Endometrium (tissue), 2 donors: ENCODE results near the gene MAN1A1.

Experiments
- FAIRE-seq: peaks from 2 replicates; lab custom pipeline; 2012; peaks lifted over from hg19 to GRCh38; lab: Jason Lieb, UNC
- donor health status: control.
- donor health status: control.

The MAN1A1 gene

GRCh38 chr6:119269266-119270103, 80.1 kb downstream of the MAN1A1 start:
- FAIRE-seq, result no peak

DNA sequence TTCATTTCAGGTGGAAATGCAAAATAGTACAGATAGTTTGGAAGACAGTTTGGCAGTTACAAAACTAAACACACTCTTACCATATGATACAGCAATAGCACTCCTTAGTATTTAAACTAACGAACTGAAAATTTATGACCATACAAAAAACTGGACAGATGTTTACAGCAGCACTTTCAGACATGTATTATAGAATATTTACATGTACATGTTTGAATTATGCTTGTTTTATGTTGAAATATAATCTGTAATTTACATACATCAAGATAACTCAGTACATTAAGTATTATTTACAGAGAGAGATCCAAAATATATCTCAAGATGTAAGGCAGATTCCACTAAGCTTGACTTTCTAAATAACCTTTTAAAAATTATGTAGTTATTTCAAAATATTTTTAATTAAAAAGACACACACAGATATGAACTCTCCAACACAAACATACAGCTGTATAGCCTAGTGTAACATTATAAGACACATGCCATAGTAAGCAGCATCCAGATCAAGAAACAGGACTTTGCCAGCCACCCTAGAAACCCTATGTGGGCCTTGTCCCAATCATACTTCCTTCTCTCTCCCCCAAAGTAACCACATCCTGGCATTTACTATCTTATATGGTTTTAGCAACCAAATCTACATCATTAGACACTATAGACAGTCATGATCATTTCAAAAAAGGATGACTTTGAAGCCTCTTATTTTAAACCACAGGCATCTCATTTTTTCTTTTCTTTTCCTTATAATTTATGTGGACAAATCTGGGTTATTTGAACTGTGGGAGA, 82.2 kb downstream of the MAN1A1 start:
- no peak for FAIRE-seq

- no peak for FAIRE-seq
Measured at GRCh38 chr6:119264854-119265397, 84.6 kb downstream of the MAN1A1 start.

DNA sequence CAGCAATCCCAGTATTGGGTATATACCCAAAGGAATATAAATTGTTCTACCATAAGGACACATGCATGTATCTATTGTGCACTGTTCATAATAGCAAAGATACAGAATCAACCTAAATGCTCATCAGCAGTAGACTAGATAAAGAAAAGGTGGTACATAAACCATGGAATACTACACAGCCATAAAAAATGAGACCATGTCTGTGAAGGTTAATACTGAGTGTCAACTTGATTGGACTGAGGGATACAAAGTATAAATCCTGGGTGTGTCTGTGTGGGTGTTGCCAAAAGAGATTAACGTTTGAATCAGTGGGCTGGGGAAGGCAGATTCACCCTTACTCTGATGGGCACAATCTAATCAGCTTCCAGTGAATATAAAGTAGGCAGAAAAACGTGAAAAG, 86.9 kb downstream of the MAN1A1 start:
- no peak for FAIRE-seq

DNA sequence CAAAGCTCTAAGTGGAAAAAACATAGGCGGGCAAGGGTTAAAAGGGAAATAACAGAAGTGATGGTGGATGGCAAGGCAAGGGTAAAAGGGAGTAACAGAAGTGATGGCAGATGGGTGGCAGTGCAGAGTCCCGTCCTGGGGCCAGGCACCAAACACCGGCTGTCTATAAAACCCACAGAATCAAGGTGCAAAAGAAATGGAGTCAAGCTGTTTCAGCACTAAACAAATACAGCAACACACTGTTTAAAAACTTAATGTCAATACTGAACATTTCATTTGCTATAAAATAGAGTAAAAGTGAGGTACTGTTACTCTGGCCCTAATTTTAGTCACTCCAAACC, 87.6 kb downstream of the MAN1A1 start:
- FAIRE-seq, result no peak

DNA sequence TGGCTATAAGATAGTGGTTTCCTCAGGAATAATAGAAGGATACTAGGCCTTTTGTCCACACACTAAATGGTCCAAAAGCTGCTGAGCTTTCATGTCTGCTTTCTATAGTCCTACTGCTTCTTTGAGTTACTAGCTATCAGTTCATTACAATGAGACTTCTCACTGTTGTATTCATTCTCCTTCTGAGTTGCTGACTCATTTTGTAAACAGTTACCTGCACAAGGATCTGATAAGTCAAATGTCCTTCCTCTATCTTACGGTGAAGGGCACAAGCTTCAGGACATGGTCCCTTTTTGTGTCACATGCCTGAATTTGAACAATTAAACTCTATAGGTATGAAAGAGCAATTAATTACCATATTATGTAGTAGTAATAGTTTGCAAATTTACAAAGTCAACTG, 90.5 kb downstream of the MAN1A1 start:
- no peak for FAIRE-seq

DNA sequence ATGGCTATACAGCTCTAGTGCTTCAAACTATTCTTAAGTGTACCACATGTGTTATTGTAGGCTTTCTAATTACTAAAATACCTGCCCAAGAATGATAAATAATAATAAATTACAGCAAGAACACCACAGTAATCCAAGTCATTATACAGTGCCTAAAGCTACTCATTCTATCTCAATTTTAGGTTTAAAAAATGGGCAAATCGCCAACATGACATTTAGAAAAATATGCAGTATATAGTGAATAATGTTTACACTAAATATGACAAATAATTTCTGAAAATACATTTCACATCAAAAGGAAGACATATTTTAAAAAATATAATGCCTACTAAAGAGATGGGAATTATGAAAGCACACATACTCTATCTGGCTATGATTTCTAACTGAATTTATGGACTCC, 91.8 kb downstream of the MAN1A1 start:
- FAIRE-seq, result no peak

DNA sequence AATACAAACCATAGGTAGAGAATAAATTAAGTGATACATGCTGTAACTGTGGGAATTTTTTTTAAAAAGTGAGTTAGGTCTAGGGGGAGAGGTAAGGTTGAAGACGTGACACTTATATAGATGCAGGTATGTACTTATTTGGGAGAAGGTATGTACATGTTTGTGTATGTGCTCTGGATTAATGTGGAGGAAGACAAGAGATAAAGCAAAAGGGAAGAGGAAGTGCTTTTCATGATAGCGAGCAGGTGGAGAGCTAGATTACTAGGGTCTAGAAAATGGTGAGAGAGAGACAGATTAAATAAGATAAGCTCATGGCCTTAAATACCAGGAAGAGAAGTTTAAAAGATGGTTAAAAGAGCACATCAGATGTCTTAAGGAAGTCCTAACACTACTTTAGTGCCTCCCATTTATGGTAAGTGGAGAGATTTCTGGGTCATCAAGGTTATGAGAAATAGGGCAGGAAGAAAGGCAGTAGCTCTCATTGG, 92.5 kb downstream of the MAN1A1 start:
- FAIRE-seq, result no peak

GRCh38 chr6:119256392-119256791, 93.2 kb downstream of the MAN1A1 start:
- FAIRE-seq, result no peak

- FAIRE-seq, result no peak
Measured at GRCh38 chr6:119255492-119255891, 94.1 kb downstream of the MAN1A1 start.

DNA sequence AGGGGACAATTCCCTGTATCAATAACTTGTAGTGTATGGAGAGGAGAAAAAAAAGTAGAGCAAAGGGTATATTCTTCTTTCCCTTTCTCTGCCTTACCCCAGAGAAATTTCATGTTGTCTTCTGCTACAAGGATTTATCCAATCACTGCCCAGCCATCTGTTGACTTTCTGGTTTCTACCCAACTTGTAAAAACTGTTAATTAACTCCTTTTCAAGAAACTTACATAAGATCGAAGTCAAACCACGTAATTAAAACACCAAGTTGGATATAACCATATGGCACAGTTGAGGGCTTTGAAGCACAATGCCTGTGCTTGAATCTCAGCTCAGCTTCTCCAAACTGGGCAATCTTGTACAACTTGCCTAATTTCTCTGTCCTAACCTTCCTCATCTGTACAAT, 99.5 kb downstream of the MAN1A1 start:
- no peak for FAIRE-seq

- FAIRE-seq, result no peak
Measured at GRCh38 chr6:119249319-119249718, 100.2 kb downstream of the MAN1A1 start.

- no peak for FAIRE-seq
Measured at GRCh38 chr6:119247504-119247903, 102.1 kb downstream of the MAN1A1 start.

DNA sequence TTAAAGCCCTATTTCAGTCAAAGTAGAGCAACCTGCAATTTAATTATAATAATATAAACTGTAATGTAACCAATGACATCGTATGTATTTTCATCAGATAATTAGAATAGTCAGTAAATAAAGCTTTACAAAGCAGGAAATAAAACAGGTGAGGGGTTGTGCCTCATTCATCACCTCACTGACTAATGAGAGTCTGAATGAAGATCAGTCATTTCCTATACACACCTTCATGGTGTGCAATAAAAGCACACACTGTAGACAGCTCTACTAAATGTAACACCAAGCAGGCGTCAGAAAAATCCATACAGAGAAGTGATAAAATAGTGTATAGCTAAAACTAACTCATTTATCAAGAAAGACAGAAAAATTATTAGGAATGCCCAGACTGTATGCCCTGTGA, 105.9 kb downstream of the MAN1A1 start:
- FAIRE-seq, result no peak

GRCh38 chr6:119243037-119243436, 106.5 kb downstream of the MAN1A1 start:
- no peak for FAIRE-seq

GRCh38 chr6:119241540-119242309, 107.8 kb downstream of the MAN1A1 start:
- no peak for FAIRE-seq

DNA sequence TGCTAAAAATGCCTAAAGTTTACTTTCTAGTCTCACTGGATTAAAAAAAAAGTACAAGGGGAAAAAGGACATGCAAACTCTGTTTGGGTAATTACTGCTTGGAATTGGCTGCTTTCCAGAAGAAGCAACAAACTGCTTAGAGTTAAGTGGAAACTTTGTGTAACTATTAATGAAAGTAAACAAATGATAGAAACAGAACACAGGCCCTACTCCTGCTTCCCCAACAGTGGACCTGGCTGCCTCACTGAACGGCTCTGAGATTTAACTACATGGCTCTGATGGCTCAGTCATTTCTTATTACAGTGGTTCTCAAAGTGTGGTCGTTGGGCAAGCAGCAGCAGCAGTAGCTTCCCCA, 108.5 kb downstream of the MAN1A1 start:
- FAIRE-seq, result no peak

DNA sequence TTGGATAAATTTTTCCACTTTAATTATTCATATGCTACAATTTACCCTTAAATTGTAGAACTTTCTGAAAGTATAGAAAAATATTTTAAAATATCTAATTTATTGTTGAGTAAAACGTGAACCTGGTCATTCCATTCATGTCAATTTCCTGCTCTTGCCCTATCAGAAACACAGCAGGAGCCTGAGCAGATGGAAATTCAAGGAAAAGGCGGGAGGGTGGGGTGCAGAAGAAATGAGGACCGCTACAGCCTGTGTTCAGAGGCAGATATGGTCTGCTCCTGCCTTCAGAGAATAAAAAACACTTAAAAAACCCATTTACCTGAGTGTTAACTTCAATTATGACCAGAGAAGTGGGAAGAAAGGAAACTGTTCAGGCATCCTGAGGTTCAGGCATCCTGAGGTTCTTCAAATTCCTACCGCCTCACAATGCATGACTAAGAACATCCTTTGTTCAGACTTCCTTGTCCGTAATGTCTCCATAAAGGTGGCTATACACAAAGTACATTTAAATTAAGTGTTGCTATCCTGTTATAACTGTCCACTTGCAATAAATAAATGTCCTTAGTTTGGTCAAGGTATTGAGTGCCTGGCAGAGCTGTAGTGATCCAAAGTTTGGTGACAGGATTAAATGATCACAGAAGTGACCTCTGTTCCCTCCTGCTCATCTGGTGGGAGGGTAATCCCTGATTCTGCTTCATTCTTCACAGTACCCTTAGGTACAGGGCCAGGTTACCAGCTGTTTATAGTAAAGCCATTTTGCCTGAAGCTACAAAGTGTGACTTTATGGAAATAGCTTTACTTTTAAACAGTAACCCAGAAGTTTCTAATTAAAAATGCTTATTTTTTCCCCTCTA, 109.1 kb downstream of the MAN1A1 start:
- FAIRE-seq, result no peak

GRCh38 chr6:119237177-119237715, 112.3 kb downstream of the MAN1A1 start:
- peak; percentile 100 for FAIRE-seq

GRCh38 chr6:119234941-119235340, 114.6 kb downstream of the MAN1A1 start:
- no peak for FAIRE-seq

DNA sequence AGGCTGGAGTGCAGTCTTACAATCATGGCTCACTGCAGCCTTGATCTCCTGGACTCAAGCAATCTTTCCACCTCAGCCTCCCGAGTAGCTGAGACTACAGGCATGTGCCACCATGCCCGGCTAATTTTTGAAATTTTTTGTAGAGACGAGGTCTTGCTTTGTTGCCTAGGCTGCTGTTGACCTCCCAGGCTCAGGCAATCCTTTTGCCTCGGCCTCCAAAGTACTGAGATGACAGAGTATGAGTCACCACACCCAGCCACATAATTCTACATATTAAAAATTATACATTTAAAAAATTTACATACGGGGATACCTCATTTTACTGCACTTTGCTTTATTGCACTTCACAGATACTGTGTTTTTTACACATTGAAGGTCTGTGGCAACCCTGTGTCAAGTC, 115.1 kb downstream of the MAN1A1 start:
- no peak for FAIRE-seq
